H1 (cell line): Measurements from ENCODE around the gene CALD1. TPM values are rescaled to one million over a fixed set of nuclear protein-coding genes. Genes with fewer than 3 reads are reported as not detected.

Experiments used
- CTCF ChIA-PET: fragments of 300-600 bp; sonication (Branson Sonifier 250); formaldehyde crosslinking; loops from one replicate; lab custom pipeline; 2021; ENCODE audit not compliant: partially characterized antibody; lab: Charles Lee
- POLR2A ChIA-PET: fragments of 300-600 bp; sonication (Branson Sonifier 250); formaldehyde crosslinking; loops from one replicate; lab custom pipeline; 2021; ENCODE audit warnings: inconsistent platforms; ENCODE audit not compliant: partially characterized antibody; lab: Charles Lee
- DNase-seq, 2 experiments: peaks; one replicate each; pipeline versions ENCODE4 v3.0.0 to v3.0.0-alpha.2; 2010 to 2022; ENCODE audit warnings: low spot score in 2 of 2, low read depth in 1 of 2, mixed read lengths in 1 of 2
- FAIRE-seq: peaks from 2 replicates; lab custom pipeline; 2011; peaks lifted over from hg19 to GRCh38; lab: Jason Lieb, UNC
- H2AFZ ChIP-seq: 2 replicates; pipeline ENCODE4 v1.8.1; 2012; ENCODE audit warnings: low read length, inconsistent platforms
- H2AK5ac ChIP-seq: 2 replicates; pipeline ENCODE4 v1.6.1; 2013; ENCODE audit warnings: low read depth, low read length
- H2BK120ac ChIP-seq: replicated peaks from 2 replicates; pipeline ENCODE3; 2013; ENCODE audit warnings: low read depth, low read length, inconsistent platforms
- H2BK12ac ChIP-seq: 2 replicates; pipeline ENCODE4 v1.6.1; 2013; ENCODE audit warnings: low read depth, low read length
- H2BK15ac ChIP-seq: 2 replicates; pipeline ENCODE4 v1.6.1; 2013; ENCODE audit warnings: low read length
- H2BK20ac ChIP-seq: 2 replicates; pipeline ENCODE4 v1.6.1; 2013; ENCODE audit warnings: low read length
- H2BK5ac ChIP-seq: 2 replicates; pipeline ENCODE4 v1.6.1; 2013; ENCODE audit warnings: low read depth, low read length
- H3K14ac ChIP-seq: 2 replicates; pipeline ENCODE4 v1.6.1; 2013; ENCODE audit warnings: inconsistent platforms; ENCODE audit not compliant: insufficient read length
- H3K18ac ChIP-seq: 2 replicates; pipeline ENCODE4 v1.6.1; 2013; ENCODE audit warnings: low read length; ENCODE audit errors: extremely low read depth
- H3K23ac ChIP-seq: 2 replicates; pipeline ENCODE4 v1.6.1; 2013; ENCODE audit warnings: inconsistent platforms; ENCODE audit not compliant: insufficient read length
- H3K23me2 ChIP-seq: 2 replicates; pipeline ENCODE4 v1.6.1; 2013; ENCODE audit warnings: low read depth, low read length
- H3K27ac ChIP-seq: 2 replicates; pipeline ENCODE4 v1.6.1; 2011; ENCODE audit warnings: low read depth, low read length, inconsistent platforms
- H3K27me3 ChIP-seq, 4 experiments: replicated peaks in 1 of 4; 1 replicate in 1 of 4; 2 replicates in 3 of 4; pipeline versions ENCODE4 v1.6.1 to v1.8.1; 2011 to 2013; ENCODE audit warnings: low read length in 3 of 4, mild to moderate bottlenecking in 3 of 4, inconsistent platforms in 2 of 4, mixed read lengths in 2 of 4, moderate library complexity in 1 of 4; ENCODE audit not compliant: control insufficient read depth in 3 of 4, insufficient read depth in 3 of 4; ENCODE audit errors: extremely low read depth in 1 of 4
- H3K36me3 ChIP-seq, 4 experiments: 2 replicates each; pipeline versions ENCODE4 v1.6.1 to v1.8.1; 2011 to 2013; ENCODE audit warnings: mild to moderate bottlenecking in 4 of 4, low read length in 3 of 4, moderate library complexity in 2 of 4, control low read depth in 1 of 4, inconsistent platforms in 1 of 4; ENCODE audit not compliant: insufficient read depth in 4 of 4, control insufficient read depth in 2 of 4
- H3K4ac ChIP-seq: replicated peaks from 2 replicates; pipeline ENCODE3; 2013; ENCODE audit warnings: low read length, low read depth, mixed read lengths, inconsistent platforms; ENCODE audit not compliant: insufficient read length
- H3K4me1 ChIP-seq, 4 experiments: replicated peaks in 1 of 4; 1 replicate in 1 of 4; 2 replicates in 3 of 4; pipeline versions ENCODE4 v1.6.1 to v1.8.1; 2011 to 2013; ENCODE audit warnings: low read length in 3 of 4, inconsistent platforms in 2 of 4, mixed read lengths in 1 of 4; ENCODE audit not compliant: insufficient read depth in 4 of 4, control insufficient read depth in 3 of 4
- H3K4me2 ChIP-seq, 2 experiments: 2 replicates each; pipeline versions ENCODE4 v1.6.1 to v1.8.1; 2011 to 2013; ENCODE audit warnings: low read depth in 2 of 2, low read length in 2 of 2, control low read depth in 1 of 2, inconsistent platforms in 1 of 2, mild to moderate bottlenecking in 1 of 2; ENCODE audit not compliant: insufficient read depth in 1 of 2
- H3K4me3 ChIP-seq, 4 experiments: fragments of 200-600, 300-600 bp in 1 of 4; sonication (generic), shearing (Covaris generic), sonication (Bioruptor Twin) in 1 of 4; 2 replicates each; pipeline versions ENCODE4 v1.5.1 to v1.8.1; 2011 to 2016; ENCODE audit warnings: low read length in 4 of 4, low read depth in 3 of 4, control low read depth in 2 of 4, inconsistent platforms in 2 of 4, mild to moderate bottlenecking in 2 of 4, mixed read lengths in 1 of 4, moderate library complexity in 1 of 4; ENCODE audit not compliant: insufficient read depth in 2 of 4; ENCODE audit errors: extremely low read depth in 1 of 4
- H3K56ac ChIP-seq: replicated peaks from 2 replicates; pipeline ENCODE3; 2013; ENCODE audit warnings: low read depth, mild to moderate bottlenecking, mixed read lengths, low read length, inconsistent platforms; ENCODE audit not compliant: insufficient read length
- H3K79me1 ChIP-seq: 2 replicates; pipeline ENCODE4 v1.6.1; 2013; ENCODE audit warnings: low read depth, low read length, control low read depth
- H3K79me2 ChIP-seq, 2 experiments: 2 replicates each; pipeline versions ENCODE4 v1.6.1 to v1.8.1; 2012 to 2013; ENCODE audit warnings: low read length in 2 of 2, mild to moderate bottlenecking in 2 of 2, inconsistent platforms in 1 of 2; ENCODE audit not compliant: insufficient read depth in 2 of 2, control insufficient read depth in 1 of 2
- H3K9ac ChIP-seq, 4 experiments: replicated peaks in 1 of 4; 1 replicate in 1 of 4; 2 replicates in 3 of 4; pipeline versions ENCODE4 v1.6.1 to v1.8.1; 2011 to 2013; ENCODE audit warnings: low read depth in 3 of 4, low read length in 3 of 4, control low read depth in 2 of 4, mild to moderate bottlenecking in 2 of 4, moderate library complexity in 2 of 4, inconsistent platforms in 1 of 4; ENCODE audit errors: extremely low read depth in 1 of 4
- H3K9me3 ChIP-seq, 2 experiments: 2 replicates each; pipeline versions ENCODE4 v1.6.1 to v1.8.1; 2012 to 2013; ENCODE audit warnings: mild to moderate bottlenecking in 2 of 2, moderate library complexity in 2 of 2, control low read depth in 1 of 2, inconsistent platforms in 1 of 2, low read depth in 1 of 2, low read length in 1 of 2, mixed read lengths in 1 of 2; ENCODE audit not compliant: insufficient read depth in 2 of 2
- H4K20me1 ChIP-seq, 2 experiments: replicated peaks in 1 of 2; 2 replicates each; pipeline versions ENCODE3 to v1.8.1; 2011 to 2013; ENCODE audit warnings: inconsistent platforms in 2 of 2, low read length in 2 of 2, mild to moderate bottlenecking in 1 of 2; ENCODE audit not compliant: insufficient read depth in 2 of 2, control insufficient read depth in 1 of 2
- H4K5ac ChIP-seq: 2 replicates; pipeline ENCODE4 v1.6.1; 2013; ENCODE audit warnings: low read length, low read depth, mixed read lengths, inconsistent platforms; ENCODE audit not compliant: insufficient read length
- H4K8ac ChIP-seq: 2 replicates; pipeline ENCODE4 v1.8.0; 2013; ENCODE audit warnings: mild to moderate bottlenecking, moderate library complexity, low read length, inconsistent platforms; ENCODE audit not compliant: insufficient read depth; ENCODE audit errors: extremely low read depth
- H4K91ac ChIP-seq: replicated peaks from 2 replicates; pipeline ENCODE3; 2013; ENCODE audit warnings: low read length, mixed read lengths, inconsistent platforms; ENCODE audit not compliant: insufficient read length
- BRCA1 ChIP-seq: IDR thresholded peaks from 2 replicates; pipeline ENCODE4 v1.6.1; 2012; ENCODE audit warnings: low read depth, low read length, improper control_type of control experiment
- CHD2 ChIP-seq: IDR thresholded peaks from 2 replicates; pipeline ENCODE4 v1.6.1; 2012; ENCODE audit warnings: low read length, improper control_type of control experiment
- CTBP2 ChIP-seq: IDR thresholded peaks from 2 replicates; pipeline ENCODE4 v1.7.0; 2011; ENCODE audit warnings: borderline replicate concordance, mild to moderate bottlenecking, moderate library complexity, mixed read lengths, low read length; ENCODE audit not compliant: insufficient read depth, insufficient read length
- GTF2F1 ChIP-seq: IDR thresholded peaks from 2 replicates; pipeline ENCODE4 v1.6.1; 2012; ENCODE audit warnings: low read depth, low read length, improper control_type of control experiment, borderline replicate concordance
- HDAC2 ChIP-seq, 2 experiments: fragments of 300-600 bp in 1 of 2; sonication (generic) in 1 of 2; IDR thresholded peaks; 2 replicates each; pipeline ENCODE4 v1.6.1; 2011 to 2012; ENCODE audit warnings: low read depth in 2 of 2, low read length in 2 of 2, mild to moderate bottlenecking in 2 of 2, moderate library complexity in 2 of 2, borderline replicate concordance in 1 of 2, inconsistent platforms in 1 of 2
- MAX ChIP-seq: IDR thresholded peaks from 2 replicates; pipeline ENCODE4 v1.6.1; 2012; ENCODE audit warnings: inconsistent platforms
- NANOG ChIP-seq: IDR thresholded peaks from 2 replicates; pipeline ENCODE4 v1.6.1; 2011; ENCODE audit warnings: low read length, low read depth, mild to moderate bottlenecking, inconsistent platforms; ENCODE audit not compliant: insufficient read depth, poor library complexity, severe bottlenecking
- RXRA ChIP-seq: IDR thresholded peaks from 2 replicates; pipeline ENCODE4 v1.6.1; 2011; ENCODE audit warnings: low read depth, mild to moderate bottlenecking, low read length, moderate library complexity; ENCODE audit not compliant: insufficient read depth
- SIN3A ChIP-seq, 2 experiments: IDR thresholded peaks in 1 of 2; conservative IDR thresholded peaks in 1 of 2; 2 replicates each; pipeline ENCODE4 v1.6.1; 2011 to 2012; ENCODE audit warnings: low read length in 2 of 2, improper control_type of control experiment in 1 of 2, low read depth in 1 of 2, mild to moderate bottlenecking in 1 of 2
- SIRT6 ChIP-seq: IDR thresholded peaks from one replicate; pipeline ENCODE4 v1.7.1; 2012; ENCODE audit warnings: low read length, inconsistent platforms
- TCF12 ChIP-seq: IDR thresholded peaks from 2 replicates; pipeline ENCODE4 v1.6.1; 2011; ENCODE audit warnings: low read depth, mild to moderate bottlenecking, low read length
- ZNF274 ChIP-seq: IDR thresholded peaks from 2 replicates; pipeline ENCODE4 v1.7.0; 2012; ENCODE audit warnings: low read length, borderline replicate concordance; ENCODE audit errors: extremely low read depth
- WGBS, 2 experiments: shearing (Covaris generic) in 1 of 2; methylation state at CpG; one replicate each; pipeline versions ENCODE4 v1.1.6 to v1.1.7; 2013 to 2015; ENCODE audit warnings: low lambda C conversion rate in 2 of 2, mixed read lengths in 2 of 2, inconsistent platforms in 1 of 2, low coverage in 1 of 2, missing lambda C conversion rate in 1 of 2; ENCODE audit not compliant: insufficient replicate concordance in 2 of 2, insufficient coverage in 1 of 2, insufficient read length in 1 of 2; ENCODE audit errors: extremely low coverage in 1 of 2, missing lambda C conversion rate in 1 of 2; 5-methylcytosine and 5-hydroxymethylcytosine counted together
- polyA plus RNA-seq, 7 experiments: library from polyadenylated mRNA; depleted of rRNA in 3 of 7; stranded (reverse) in 5 of 7; unstranded in 2 of 7; fragments of >200 nt in 5 of 7; fragments of 200-250 nt in 2 of 7; gene quantifications; 1 replicate in 5 of 7; 2 replicates in 1 of 7; 4 replicates in 1 of 7; pipeline versions ENCODE4 v1.2.1 to v1.2.3, GENCODE V29; 2011 to 2013; ENCODE audit warnings: missing spikeins in 2 of 7, mixed read lengths in 2 of 7
- total RNA-seq: library from RNA; stranded (reverse); fragmentation: NEBNext Ultra II Directional; extraction: Animal tissue kit (Norgen Biotek cat#: 25700); gene quantifications from 2 replicates; pipeline ENCODE4 v1.2.1, GENCODE V29; 2021

Gene CALD1
- total and polyA plus RNA-seq, 2 of the 8 experiments (the other 6 are each of a cell fraction or from before 2014, with no cell fraction given), result 34.3 to 177 TPM

- Histone ChIP-seq H3K27ac (no peak overlapping the region), H3K23me2 (no peaks in the 10 kb centered on the region), H3K4me1 (no peaks in the 10 kb centered on the region; a peak in 1 of 7 replicates), H2AK5ac (no peak overlapping the region), H3K56ac (no peak overlapping the region), H3K23ac (no peak overlapping the region), H3K79me2 (peaks cover 0 to 6% of the 10 kb centered on the region in 2 experiments; a peak in 2 of 4 replicates), H2BK15ac (no peak overlapping the region), H2AFZ (no peak overlapping the region), H2BK120ac (no peak overlapping the region), H4K5ac (no peak overlapping the region), H3K79me1 (0 out of 2 replicates have a peak, but pooled peaks cover 3% of the 10 kb centered on the region), H4K20me1 (no peaks in the 10 kb centered on the region), H3K4ac (no peak overlapping the region), H4K8ac (no peak overlapping the region), H2BK5ac (no peak overlapping the region), H2BK12ac (no peak overlapping the region), H3K18ac (no peak overlapping the region), H2BK20ac (no peak overlapping the region), H3K9me3 (no peaks in the 10 kb centered on the region), H3K36me3 (no peaks in the 10 kb centered on the region), H3K4me3 (no peak overlapping the region), H4K91ac (no peak overlapping the region), H3K27me3 (no peaks in the 10 kb centered on the region), H3K14ac (no peak overlapping the region), H3K4me2 (no peak overlapping the region), H3K9ac (no peak overlapping the region)
- DNase-seq, result no peak
- no peak for FAIRE-seq
- WGBS, 2 experiments, result 88% methylated on average over 6 of the region's 6 CpGs; no CpG with 5 or more reads in 1 of the 2 experiments
- ChIA-PET POLR2A (interaction anchor here (1.6 kb wide), 1 partner anchor 25 kb away, joined by 4 read pairs; no protein-coding TSS in a partner anchor), CTCF (interaction anchor here (0.9 to 2.1 kb wide), 3 partner anchors 9 to 89 kb away, joined by 3 to 7 read pairs (median 3); no protein-coding TSS in a partner anchor)
- TF ChIP-seq ZNF274 (no peak), NANOG (no peak), TCF12 (no peak), MAX (no peak), CHD2 (no peak), SIN3A (conservative IDR thresholded peaks at IDR 0.05 in 1 of 2, IDR thresholded peaks at IDR 0.05 in 1 of 2; ENCODE audit: low read depth in 1 of 2, low read length in 2 of 2) (no peak), SIRT6 (no peak), CTBP2 (no peak), HDAC2 (IDR thresholded peaks at IDR 0.05; ENCODE audit: borderline replicate concordance in 1 of 2, low read depth in 2 of 2, low read length in 2 of 2) (no peak), RXRA (no peak), BRCA1 (no peak), GTF2F1 (no peak)
Measured at GRCh38 chr7:134813663-134814396, 34.4 kb downstream of the CALD1 start.
